H9 (cell line): ENCODE measurements around the gene ESX1. TPM values are rescaled to one million over a fixed set of nuclear protein-coding genes. Genes with fewer than 3 reads are reported as not detected.
"Not testable (repeated sequence)": the region's sequence is repeated elsewhere in the genome, so short reads cannot be mapped to it uniquely, and the experiment has no call there.

Experiments used
- DNase-seq: peaks from one replicate; pipeline ENCODE4 v3.0.0-alpha.2; 2017
- H2AFZ ChIP-seq: one replicate; pipeline ENCODE4 v1.6.1; 2013; ENCODE audit warnings: mild to moderate bottlenecking, low read length, control low read depth, moderate library complexity
- H2AK5ac ChIP-seq: 2 replicates; pipeline ENCODE4 v1.6.1; 2013; ENCODE audit warnings: low read length, control low read depth, mixed read lengths; ENCODE audit not compliant: insufficient read length
- H2BK120ac ChIP-seq: one replicate; pipeline ENCODE4 v1.6.1; 2013; ENCODE audit warnings: low read depth, mild to moderate bottlenecking, low read length, control low read depth, inconsistent platforms; ENCODE audit not compliant: poor library complexity, severe bottlenecking
- H2BK12ac ChIP-seq: 2 replicates; pipeline ENCODE4 v1.6.1; 2013; ENCODE audit warnings: low read length, control low read depth, mixed read lengths, low read depth; ENCODE audit not compliant: insufficient read length
- H2BK15ac ChIP-seq: 2 replicates; pipeline ENCODE4 v1.6.1; 2013; ENCODE audit warnings: low read depth, low read length, control low read depth
- H2BK20ac ChIP-seq: one replicate; pipeline ENCODE4 v1.6.1; 2013; ENCODE audit warnings: low read depth, mild to moderate bottlenecking, low read length, control low read depth, inconsistent platforms; ENCODE audit not compliant: poor library complexity, severe bottlenecking
- H2BK5ac ChIP-seq: 2 replicates; pipeline ENCODE4 v1.6.1; 2013; ENCODE audit warnings: low read length, control low read depth, mixed read lengths; ENCODE audit not compliant: insufficient read length
- H3K14ac ChIP-seq: 2 replicates; pipeline ENCODE4 v1.6.1; 2013; ENCODE audit warnings: low read length, control low read depth; ENCODE audit not compliant: insufficient read depth
- H3K18ac ChIP-seq: 2 replicates; pipeline ENCODE4 v1.6.1; 2013; ENCODE audit warnings: low read depth, mild to moderate bottlenecking, mixed read lengths, low read length, control low read depth; ENCODE audit not compliant: insufficient read length
- H3K23ac ChIP-seq: 2 replicates; pipeline ENCODE4 v1.6.1; 2013; ENCODE audit warnings: low read length, control low read depth, mixed read lengths, low read depth; ENCODE audit not compliant: insufficient read length
- H3K23me2 ChIP-seq: 2 replicates; pipeline ENCODE4 v1.6.1; 2013; ENCODE audit warnings: low read depth, mild to moderate bottlenecking, mixed read lengths, low read length, control low read depth; ENCODE audit not compliant: insufficient read length, poor library complexity, severe bottlenecking
- H3K27ac ChIP-seq: 2 replicates; pipeline ENCODE4 v1.5.1; 2013; ENCODE audit warnings: low read length, control low read depth, mixed read lengths, low read depth; ENCODE audit not compliant: insufficient read length
- H3K27me3 ChIP-seq: 2 replicates; pipeline ENCODE4 v1.6.1; 2013; ENCODE audit warnings: low read length, control low read depth, inconsistent platforms; ENCODE audit not compliant: insufficient read depth
- H3K4ac ChIP-seq: 2 replicates; pipeline ENCODE4 v1.6.1; 2013; ENCODE audit warnings: low read depth, mild to moderate bottlenecking, control low read depth, inconsistent platforms, low read length, moderate library complexity
- H3K4me1 ChIP-seq: 2 replicates; pipeline ENCODE4 v1.6.1; 2013; ENCODE audit warnings: low read length, control low read depth, inconsistent platforms; ENCODE audit not compliant: insufficient read depth
- H3K4me2 ChIP-seq: 2 replicates; pipeline ENCODE4 v1.6.1; 2013; ENCODE audit warnings: low read length, control low read depth, mixed read lengths; ENCODE audit not compliant: insufficient read length, insufficient read depth
- H3K56ac ChIP-seq: 2 replicates; pipeline ENCODE4 v1.6.1; 2013; ENCODE audit warnings: low read depth, mild to moderate bottlenecking, mixed read lengths, low read length, control low read depth; ENCODE audit not compliant: insufficient read length
- H3K79me1 ChIP-seq: 2 replicates; pipeline ENCODE4 v1.6.1; 2013; ENCODE audit warnings: low read depth, mild to moderate bottlenecking, moderate library complexity, low read length, control low read depth, inconsistent platforms; ENCODE audit not compliant: insufficient read depth, poor library complexity, severe bottlenecking
- H3K79me2 ChIP-seq: 2 replicates; pipeline ENCODE4 v1.6.1; 2013; ENCODE audit warnings: low read length, control low read depth, inconsistent platforms; ENCODE audit not compliant: insufficient read depth
- H3K9ac ChIP-seq: 2 replicates; pipeline ENCODE4 v1.6.1; 2013; ENCODE audit warnings: low read length, control low read depth, mixed read lengths; ENCODE audit not compliant: insufficient read length; ENCODE audit errors: extremely low read depth
- H3K9me3 ChIP-seq: one replicate; pipeline ENCODE4 v1.6.1; 2013; ENCODE audit warnings: low read depth, low read length, inconsistent platforms; ENCODE audit not compliant: control insufficient read depth
- H3T11ph ChIP-seq: one replicate; pipeline ENCODE4 v1.6.1; 2013; ENCODE audit warnings: mild to moderate bottlenecking, low read length, control low read depth, inconsistent platforms
- H4K20me1 ChIP-seq: one replicate; pipeline ENCODE4 v1.6.1; 2013; ENCODE audit not compliant: control insufficient read depth, insufficient read length, insufficient read depth
- H4K5ac ChIP-seq: 2 replicates; pipeline ENCODE4 v1.6.1; 2013; ENCODE audit warnings: low read depth, mild to moderate bottlenecking, mixed read lengths, low read length, control low read depth; ENCODE audit not compliant: insufficient read length
- H4K8ac ChIP-seq: replicated peaks from 2 replicates; pipeline ENCODE4 v1.6.1; 2013; ENCODE audit warnings: low read length, control low read depth, mixed read lengths, low read depth; ENCODE audit not compliant: insufficient read length
- H4K91ac ChIP-seq: 2 replicates; pipeline ENCODE4 v1.6.1; 2013; ENCODE audit warnings: low read depth, mild to moderate bottlenecking, moderate library complexity, mixed read lengths, low read length, control low read depth; ENCODE audit not compliant: insufficient read length
- H3K27ac Mint-ChIP-seq, 3 experiments: 2 replicates in 2 of 3; 3 replicates in 1 of 3; pipeline ENCODE4 v1.8.0; 2020 to 2021; ENCODE audit warnings: mixed read lengths in 3 of 3, mild to moderate bottlenecking in 1 of 3, moderate library complexity in 1 of 3
- H3K27me3 Mint-ChIP-seq: 2 replicates; pipeline ENCODE4 v1.8.0; 2021; ENCODE audit warnings: low read depth, mild to moderate bottlenecking, moderate library complexity, mixed read lengths
- H3K36me3 Mint-ChIP-seq, 3 experiments: 2 replicates in 2 of 3; 3 replicates in 1 of 3; pipeline ENCODE4 v1.8.0; 2020 to 2021; ENCODE audit warnings: low read depth in 3 of 3, mixed read lengths in 3 of 3; ENCODE audit not compliant: insufficient read depth in 1 of 3
- H3K4me1 Mint-ChIP-seq, 2 experiments: 2 replicates each; pipeline ENCODE4 v1.8.0; 2020; ENCODE audit warnings: mixed read lengths in 2 of 2
- H3K4me3 Mint-ChIP-seq, 2 experiments: 2 replicates in 1 of 2; 3 replicates in 1 of 2; pipeline ENCODE4 v1.8.0; 2020 to 2021; ENCODE audit warnings: mild to moderate bottlenecking in 2 of 2, mixed read lengths in 2 of 2, moderate library complexity in 1 of 2
- H3K9me3 Mint-ChIP-seq, 2 experiments: 2 replicates in 1 of 2; 3 replicates in 1 of 2; pipeline ENCODE4 v1.8.0; 2020; ENCODE audit warnings: mild to moderate bottlenecking in 2 of 2, mixed read lengths in 2 of 2, moderate library complexity in 1 of 2
- CTCF ChIP-seq: fragments of 200-600 bp; sonication (generic); conservative IDR thresholded peaks from 3 replicates; pipeline ENCODE4 v1.8.0; 2021; ENCODE audit warnings: antibody characterized with exemption, mild to moderate bottlenecking
- WGBS: extraction: QIAGEN DNeasy Blood & Tissue Kit; methylation state at CpG from one replicate; pipeline ENCODE4 v1.1.7; 2013; ENCODE audit warnings: missing lambda C conversion rate, low lambda C conversion rate, mixed read lengths; ENCODE audit not compliant: insufficient read length; ENCODE audit errors: extremely low coverage; 5-methylcytosine and 5-hydroxymethylcytosine counted together
- total RNA-seq: library from RNA; stranded (reverse); gene quantifications from 2 replicates; pipeline ENCODE4 v1.2.1, GENCODE V29; 2021

Gene ESX1
- total RNA-seq, 1 experiment from 2014 or later: not detected

- Mint-ChIP-seq H3K27ac (no peak overlapping the region), H3K4me1 (peaks cover 4 to 6% of the 10 kb centered on the region in 2 experiments), H3K9me3 (peaks cover 0 to 66% of the 10 kb centered on the region in 2 experiments; a peak in 3 of 5 replicates), H3K4me3 (no peak overlapping the region), H3K27me3 (peaks cover 97% of the 10 kb centered on the region), H3K36me3 (no peaks in the 10 kb centered on the region; a peak in 1 of 7 replicates)
- no peak overlapping the region for H3K27ac ChIP-seq
- H2AK5ac ChIP-seq: no peak overlapping the region
- H2BK120ac ChIP-seq: no peak overlapping the region
- no peak overlapping the region for H3K18ac ChIP-seq
- H4K5ac ChIP-seq: no peak overlapping the region
- H3K14ac ChIP-seq: no peak overlapping the region
- no peak for DNase-seq
- H3K27me3 ChIP-seq: peaks cover 56% of the 10 kb centered on the region
- H3K23ac ChIP-seq: no peak overlapping the region
- peaks cover 6% of the 10 kb centered on the region for H3K23me2 ChIP-seq
- no peak overlapping the region for H2BK5ac ChIP-seq
- H3K79me1 ChIP-seq: no peaks in the 10 kb centered on the region
- no peak overlapping the region for H3K4ac ChIP-seq
- H3T11ph ChIP-seq: no peak overlapping the region
- no peak for TF ChIP-seq CTCF
- no peak overlapping the region for H4K91ac ChIP-seq
- H2BK20ac ChIP-seq: no peak overlapping the region
- no peak overlapping the region for H3K4me2 ChIP-seq
- H2BK15ac ChIP-seq: no peak overlapping the region
- WGBS: no CpG with 5 or more reads among the region's 17 CpGs
- H2BK12ac ChIP-seq: no peak overlapping the region
- H3K9ac ChIP-seq: no peak overlapping the region
- H3K79me2 ChIP-seq: no peaks in the 10 kb centered on the region
- H2AFZ ChIP-seq: no peak overlapping the region
- H4K8ac ChIP-seq: no peak overlapping the region
- H3K56ac ChIP-seq: no peak overlapping the region
- no peaks in the 10 kb centered on the region for H3K4me1 ChIP-seq
- H3K9me3 ChIP-seq: no peaks in the 10 kb centered on the region
- H4K20me1 ChIP-seq: no peaks in the 10 kb centered on the region
Observed at GRCh38 chrX:104250470-104250869, 4.3 kb downstream of the ESX1 start.

DNA sequence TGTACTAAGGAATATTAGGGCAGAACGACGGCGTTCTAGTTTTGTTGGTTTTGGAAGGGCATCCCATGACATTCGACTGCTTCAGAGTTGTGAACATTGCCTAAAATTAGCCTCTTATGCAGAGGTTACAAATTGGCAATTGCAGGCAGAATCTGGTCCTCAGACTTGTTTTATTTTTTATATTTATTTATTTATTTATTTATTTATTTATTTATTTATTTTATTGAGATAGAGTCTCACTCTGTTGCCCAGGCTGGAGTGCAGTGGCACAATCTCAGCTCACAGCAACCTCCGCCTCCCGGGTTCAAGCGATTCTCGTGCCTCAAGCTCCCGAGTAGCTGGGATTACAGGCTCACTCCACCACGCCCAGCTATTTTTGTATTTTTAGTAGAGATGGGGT lies 24.7 kb downstream of the ESX1 start:
- not testable (repeated sequence) for H3K27me3 ChIP-seq, H2AFZ ChIP-seq

More for the DNA sequence above, 24.7 kb downstream of the ESX1 start:
- DNase-seq, H3K36me3 Mint-ChIP-seq, H4K20me1 ChIP-seq, H2BK15ac ChIP-seq, H3K23ac ChIP-seq, H2AK5ac ChIP-seq, H3K27ac Mint-ChIP-seq, H3K4ac ChIP-seq, H2BK120ac ChIP-seq, H4K8ac ChIP-seq, H3K14ac ChIP-seq, H3K79me2 ChIP-seq, H2BK12ac ChIP-seq, H3K4me1 ChIP-seq, H3K79me1 ChIP-seq, H3K27ac ChIP-seq, H3K9ac ChIP-seq, H3K4me2 ChIP-seq, H3K4me3 Mint-ChIP-seq, H2BK20ac ChIP-seq, H3T11ph ChIP-seq, H3K23me2 ChIP-seq, H4K91ac ChIP-seq, H2BK5ac ChIP-seq, H3K56ac ChIP-seq, H3K18ac ChIP-seq, H4K5ac ChIP-seq, H3K4me1 Mint-ChIP-seq: not testable (repeated sequence)
- peaks cover 13% of the 10 kb centered on the region for H3K9me3 ChIP-seq
- Mint-ChIP-seq H3K27me3 (peaks cover 47% of the 10 kb centered on the region), H3K9me3 (peaks cover 2 to 48% of the 10 kb centered on the region in 2 experiments; a peak in 4 of 5 replicates)
- WGBS: no CpG with 5 or more reads among the region's 10 CpGs
